Mesothelial cell of epicardium (in vitro differentiated cells): ENCODE results near the gene C10orf90. TPM values are rescaled to one million over a fixed set of nuclear protein-coding genes. Genes with fewer than 3 reads are reported as not detected.

Source experiments
- DNase-seq, 2 experiments: peaks; one replicate each; pipeline ENCODE4 v3.0.0; 2021; ENCODE audit warnings: low spot score in 2 of 2; ENCODE audit not compliant: unreplicated experiment in 2 of 2
- H3K27ac Mint-ChIP-seq: 2 replicates; pipeline ENCODE4 v1.8.0; 2021; ENCODE audit warnings: mixed read lengths
- H3K27me3 Mint-ChIP-seq: 2 replicates; pipeline ENCODE4 v1.8.0; 2021; ENCODE audit warnings: low read depth, mixed read lengths
- H3K36me3 Mint-ChIP-seq: 2 replicates; pipeline ENCODE4 v1.8.0; 2021; ENCODE audit warnings: mixed read lengths
- H3K4me1 Mint-ChIP-seq: 2 replicates; pipeline ENCODE4 v1.8.0; 2021; ENCODE audit warnings: mixed read lengths
- H3K4me3 Mint-ChIP-seq: 2 replicates; pipeline ENCODE4 v1.8.0; 2021; ENCODE audit warnings: mild to moderate bottlenecking, moderate library complexity, mixed read lengths
- H3K9me3 Mint-ChIP-seq: 2 replicates; pipeline ENCODE4 v1.8.0; 2021; ENCODE audit warnings: mixed read lengths
- total RNA-seq: library from RNA; stranded (reverse); gene quantifications from 3 replicates; pipeline ENCODE4 v1.2.1, GENCODE V29; 2021
- TF ChIP-seq, protein P1 (sequence below): fragments of 200-600 bp; sonication (generic); IDR thresholded peaks from one replicate; pipeline ENCODE4 v1.5.0; 2021; ENCODE audit warnings: antibody characterized with exemption; ENCODE audit not compliant: unreplicated experiment

Gene C10orf90
- total RNA-seq, 1 donor from 2014 or later: not detected

GRCh38 chr10:126685756-126686155, 15.3 kb upstream of the C10orf90 start:
- Mint-ChIP-seq H3K27me3 (no peaks in the 10 kb centered on the region), H3K27ac (no peak overlapping the region), H3K4me3 (no peak overlapping the region), H3K9me3 (peaks cover 6% of the 10 kb centered on the region), H3K4me1 (no peaks in the 10 kb centered on the region), H3K36me3 (no peaks in the 10 kb centered on the region)
- no peak for DNase-seq
- TF ChIP-seq, protein P1, sequence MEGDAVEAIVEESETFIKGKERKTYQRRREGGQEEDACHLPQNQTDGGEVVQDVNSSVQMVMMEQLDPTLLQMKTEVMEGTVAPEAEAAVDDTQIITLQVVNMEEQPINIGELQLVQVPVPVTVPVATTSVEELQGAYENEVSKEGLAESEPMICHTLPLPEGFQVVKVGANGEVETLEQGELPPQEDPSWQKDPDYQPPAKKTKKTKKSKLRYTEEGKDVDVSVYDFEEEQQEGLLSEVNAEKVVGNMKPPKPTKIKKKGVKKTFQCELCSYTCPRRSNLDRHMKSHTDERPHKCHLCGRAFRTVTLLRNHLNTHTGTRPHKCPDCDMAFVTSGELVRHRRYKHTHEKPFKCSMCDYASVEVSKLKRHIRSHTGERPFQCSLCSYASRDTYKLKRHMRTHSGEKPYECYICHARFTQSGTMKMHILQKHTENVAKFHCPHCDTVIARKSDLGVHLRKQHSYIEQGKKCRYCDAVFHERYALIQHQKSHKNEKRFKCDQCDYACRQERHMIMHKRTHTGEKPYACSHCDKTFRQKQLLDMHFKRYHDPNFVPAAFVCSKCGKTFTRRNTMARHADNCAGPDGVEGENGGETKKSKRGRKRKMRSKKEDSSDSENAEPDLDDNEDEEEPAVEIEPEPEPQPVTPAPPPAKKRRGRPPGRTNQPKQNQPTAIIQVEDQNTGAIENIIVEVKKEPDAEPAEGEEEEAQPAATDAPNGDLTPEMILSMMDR: no peak

DNA sequence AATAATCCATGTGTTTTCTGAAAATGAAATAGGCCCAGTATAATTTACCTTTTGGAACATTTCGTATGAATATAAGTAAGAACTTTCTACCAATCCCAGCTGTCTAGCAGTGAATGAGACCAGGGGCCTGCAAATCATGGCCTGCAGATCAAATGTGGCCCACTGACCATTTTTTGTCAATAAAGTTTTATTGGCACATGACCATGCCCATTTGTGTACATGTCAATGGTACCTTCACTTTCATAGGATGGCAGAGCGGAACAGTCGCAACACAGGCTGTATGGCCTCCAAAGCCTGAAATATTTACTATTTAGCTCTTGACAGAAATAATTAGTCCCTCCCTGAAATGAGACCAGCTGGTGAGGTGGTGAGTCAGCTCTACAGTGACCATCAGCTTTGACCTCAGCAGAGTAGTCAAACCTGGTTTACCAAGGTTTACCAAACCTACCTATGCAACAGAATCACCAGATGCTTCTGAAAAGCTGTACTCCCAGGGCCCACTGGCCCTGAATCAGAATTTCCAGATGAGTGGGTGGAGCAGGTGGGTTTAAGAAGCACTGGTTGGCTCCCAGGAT, 13.8 kb upstream of the C10orf90 start:
- H3K9me3 Mint-ChIP-seq: no peaks in the 10 kb centered on the region
- no peaks in the 10 kb centered on the region for H3K36me3 Mint-ChIP-seq
- H3K27me3 Mint-ChIP-seq: no peaks in the 10 kb centered on the region
- no peaks in the 10 kb centered on the region for H3K4me1 Mint-ChIP-seq
- no peak for DNase-seq
- H3K27ac Mint-ChIP-seq: no peak overlapping the region
- TF ChIP-seq, protein P1: no peak
- H3K4me3 Mint-ChIP-seq: no peak overlapping the region

GRCh38 chr10:126683466-126683865, 13.0 kb upstream of the C10orf90 start:
- H3K4me1 Mint-ChIP-seq: no peaks in the 10 kb centered on the region
- no peak overlapping the region for H3K4me3 Mint-ChIP-seq
- no peaks in the 10 kb centered on the region for H3K36me3 Mint-ChIP-seq
- no peak for DNase-seq
- no peaks in the 10 kb centered on the region for H3K9me3 Mint-ChIP-seq
- TF ChIP-seq, protein P1: no peak
- H3K27ac Mint-ChIP-seq: no peak overlapping the region
- no peaks in the 10 kb centered on the region for H3K27me3 Mint-ChIP-seq

DNA sequence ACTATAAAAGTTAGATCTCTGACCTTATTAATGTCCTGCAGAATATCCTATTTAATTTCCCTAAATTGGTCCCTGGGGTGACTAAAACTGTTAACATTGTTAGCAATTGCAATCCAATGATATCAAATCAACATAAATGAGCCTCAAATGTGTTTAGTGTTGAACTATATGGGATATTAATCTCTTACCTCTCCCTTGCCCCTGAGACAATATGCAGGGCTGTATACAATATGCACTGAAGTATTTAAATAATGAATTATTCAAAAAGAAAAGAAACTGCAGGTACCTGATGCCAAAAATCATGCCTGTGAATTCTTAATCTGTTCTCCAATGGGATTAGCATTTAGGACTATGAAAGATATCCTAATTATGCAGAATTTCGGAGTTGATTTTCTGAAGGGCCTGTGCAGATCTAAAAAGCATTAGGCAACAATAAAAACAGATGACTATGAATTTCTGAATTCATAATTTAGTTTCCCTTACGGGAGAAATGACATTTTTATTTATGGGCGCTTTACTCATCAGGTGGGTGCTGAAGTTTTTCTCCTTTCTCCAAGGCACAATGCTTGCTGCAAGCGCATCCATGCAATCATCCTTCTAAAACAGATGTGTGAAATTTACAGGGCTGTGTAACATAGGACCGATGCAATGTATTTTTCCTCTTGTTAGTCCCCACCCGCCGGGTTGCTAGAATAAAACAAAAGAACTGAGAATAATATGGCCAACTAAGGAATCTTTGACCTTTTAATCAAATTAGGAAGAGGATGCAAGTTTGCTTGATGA, 5.4 kb upstream of the C10orf90 start:
- H3K9me3 Mint-ChIP-seq: no peaks in the 10 kb centered on the region
- H3K27ac Mint-ChIP-seq: no peak overlapping the region
- peaks cover 11% of the 10 kb centered on the region for H3K27me3 Mint-ChIP-seq
- DNase-seq: no peak
- no peak overlapping the region for H3K4me3 Mint-ChIP-seq
- TF ChIP-seq, protein P1: no peak
- no peaks in the 10 kb centered on the region for H3K36me3 Mint-ChIP-seq
- no peaks in the 10 kb centered on the region for H3K4me1 Mint-ChIP-seq

DNA sequence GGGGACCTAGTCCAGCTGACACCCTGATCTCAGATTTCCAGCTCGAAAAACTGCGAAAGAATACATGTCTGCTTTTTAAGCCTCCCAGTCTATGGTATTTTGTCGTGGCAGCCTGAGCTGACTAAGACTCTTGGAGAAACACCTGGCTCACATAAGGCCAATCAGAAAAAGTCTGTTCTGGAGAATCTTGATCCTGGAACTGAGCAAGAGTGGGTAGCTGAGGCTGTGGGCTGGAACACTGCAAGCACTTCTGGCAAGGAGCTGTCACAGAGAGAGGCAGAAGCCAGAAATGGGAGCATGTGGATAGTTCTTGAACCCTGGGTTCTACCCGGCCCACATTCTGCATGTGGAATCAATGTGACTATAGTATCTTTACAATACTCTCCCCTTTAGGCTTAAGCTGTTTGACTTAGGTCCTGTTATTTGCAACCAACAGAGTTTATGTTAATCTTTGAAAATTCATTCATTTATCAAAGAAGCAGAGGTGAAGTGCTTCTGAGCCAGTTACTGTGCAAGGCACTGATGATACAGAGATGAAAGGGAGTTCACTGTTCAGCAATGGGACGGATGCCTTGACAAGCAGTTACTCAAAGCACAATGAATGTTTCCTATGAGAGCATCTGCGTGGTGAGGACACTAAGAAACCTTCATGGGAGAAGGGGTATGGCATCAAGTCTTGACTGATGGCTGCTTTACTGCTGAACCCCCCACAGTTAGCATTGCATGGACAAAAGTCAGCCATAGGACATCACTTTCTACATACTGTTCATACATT, 4.4 kb upstream of the C10orf90 start:
- TF ChIP-seq, protein P1: no peak
- Mint-ChIP-seq H3K27me3 (peaks cover 11% of the 10 kb centered on the region), H3K36me3 (no peaks in the 10 kb centered on the region), H3K27ac (no peak overlapping the region), H3K4me3 (no peak overlapping the region), H3K9me3 (no peaks in the 10 kb centered on the region), H3K4me1 (peaks cover 3% of the 10 kb centered on the region)
- DNase-seq: no peak
